HG03064 (cell line): Measurements from ENCODE around the gene S100Z.
"Not testable (repeated sequence)": the region's sequence is repeated elsewhere in the genome, so short reads cannot be mapped to it uniquely, and the experiment has no call there.

Source experiments
- ATAC-seq: cut with Tn5 transposase; IDR thresholded peaks from one replicate; pipeline ENCODE4 v1.9.1; 2021; ENCODE audit warnings: low read depth; ENCODE audit not compliant: unreplicated experiment

The S100Z gene

GRCh38 chr5:76822105-76822731, 27.6 kb upstream of the S100Z start:
- not testable (repeated sequence) for ATAC-seq

- ATAC-seq: not testable (repeated sequence)
These were observed 23.4 kb upstream of the S100Z start for GRCh38 chr5:76826416-76826815.

- no peak for ATAC-seq
These were observed 18.7 kb upstream of the S100Z start for GRCh38 chr5:76831110-76831452.

- no peak for ATAC-seq
These were observed 13.6 kb upstream of the S100Z start for GRCh38 chr5:76836181-76836580.

GRCh38 chr5:76836585-76836984, 13.2 kb upstream of the S100Z start:
- ATAC-seq: no peak

GRCh38 chr5:76838481-76839261, 11.1 kb upstream of the S100Z start:
- ATAC-seq: no peak

- no peak for ATAC-seq
These were observed 8.5 kb upstream of the S100Z start for GRCh38 chr5:76841361-76841760.

- no peak for ATAC-seq
These were observed 3.9 kb upstream of the S100Z start for GRCh38 chr5:76845890-76846289.

GRCh38 chr5:76850543-76851145, 830 bp downstream of the S100Z start:
- ATAC-seq: no peak

GRCh38 chr5:76851728-76852369, 2.0 kb downstream of the S100Z start:
- no peak for ATAC-seq

GRCh38 chr5:76852772-76853171, 3.0 kb downstream of the S100Z start:
- ATAC-seq: no peak

- not testable (repeated sequence) for ATAC-seq
These were observed 3.9 kb downstream of the S100Z start for GRCh38 chr5:76853741-76854140.

- ATAC-seq: no peak
These were observed 4.8 kb downstream of the S100Z start for GRCh38 chr5:76854644-76855043.

GRCh38 chr5:76855501-76855900, 5.7 kb downstream of the S100Z start:
- not testable (repeated sequence) for ATAC-seq

GRCh38 chr5:76855961-76856360, 6.1 kb downstream of the S100Z start:
- no peak for ATAC-seq

GRCh38 chr5:76856800-76857199, 7.0 kb downstream of the S100Z start:
- ATAC-seq: not testable (repeated sequence)

- ATAC-seq: no peak
These were observed 9.9 kb downstream of the S100Z start for GRCh38 chr5:76859591-76860247.

GRCh38 chr5:76861612-76862011, 11.8 kb downstream of the S100Z start:
- ATAC-seq: no peak

- ATAC-seq: no peak
These were observed 13.2 kb downstream of the S100Z start for GRCh38 chr5:76863001-76863400.

GRCh38 chr5:76866503-76866902, 16.7 kb downstream of the S100Z start:
- ATAC-seq: no peak

GRCh38 chr5:76867038-76867437, 17.2 kb downstream of the S100Z start:
- ATAC-seq: no peak
